AG09309 (cell line): ENCODE data around the gene CHRM5.

Source experiments
- DNase-seq: peaks from one replicate; pipeline ENCODE4 v3.0.0-alpha.2; 2010; ENCODE audit warnings: low read depth
- H3K4me3 ChIP-seq: 2 replicates; pipeline ENCODE4 v1.5.1; 2011; ENCODE audit warnings: mild to moderate bottlenecking, low read depth, low read length, moderate library complexity; ENCODE audit not compliant: control insufficient read depth
- CTCF ChIP-seq: IDR thresholded peaks from 2 replicates; pipeline ENCODE4 v1.5.1; 2011; ENCODE audit warnings: mild to moderate bottlenecking, low read depth, low read length, inconsistent platforms; ENCODE audit not compliant: insufficient read depth, control insufficient read depth; ENCODE audit errors: missing control alignments

Gene CHRM5

GRCh38 chr15:33941279-33942063, 26.8 kb upstream of the CHRM5 start:
- H3K4me3 ChIP-seq = no peak overlapping the region
- TF ChIP-seq CTCF = no peak
- no peak for DNase-seq

DNA sequence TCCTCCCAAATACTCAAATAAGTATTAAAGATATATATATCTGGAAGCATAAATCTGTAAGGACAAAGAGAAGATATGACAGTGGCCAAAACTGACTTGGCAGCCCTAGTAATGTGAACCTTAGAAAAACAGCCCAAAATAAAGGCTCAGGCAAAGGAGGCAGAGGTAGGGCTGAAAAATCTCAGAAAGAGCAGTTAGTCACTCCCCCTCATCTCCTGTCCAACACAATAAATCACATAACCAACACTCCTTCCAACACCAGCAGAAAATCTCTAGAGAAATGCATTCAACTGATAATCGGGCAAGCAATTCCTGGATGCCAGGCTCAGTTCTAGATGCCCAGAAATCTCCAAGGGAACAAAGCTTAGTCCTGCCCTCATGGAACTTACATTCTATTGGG, 22.1 kb upstream of the CHRM5 start:
- no peak for DNase-seq
- no peak overlapping the region for H3K4me3 ChIP-seq
- no peak for TF ChIP-seq CTCF

GRCh38 chr15:33955945-33956344, 12.4 kb upstream of the CHRM5 start:
- H3K4me3 ChIP-seq = no peak overlapping the region
- no peak for DNase-seq
- TF ChIP-seq CTCF = no peak

DNA sequence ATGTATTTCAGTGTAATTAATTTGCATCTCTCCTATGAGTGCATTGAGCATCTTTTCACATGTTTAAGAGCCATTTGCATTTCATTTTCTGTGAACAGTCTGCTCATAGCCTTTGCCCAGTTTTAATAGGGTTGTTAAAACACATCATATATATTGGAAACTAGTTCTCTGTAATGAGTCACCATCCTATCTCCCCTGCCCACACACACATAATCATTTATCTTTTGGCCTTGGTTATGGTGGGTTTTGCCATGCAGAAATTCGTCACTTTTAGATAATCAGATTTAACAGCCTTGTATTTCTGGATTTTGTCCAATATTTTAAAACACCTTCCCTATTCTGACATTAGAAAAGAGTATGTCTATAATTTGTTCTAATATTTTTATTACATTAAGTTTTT, 11.9 kb upstream of the CHRM5 start:
- DNase-seq = no peak
- no peak overlapping the region for H3K4me3 ChIP-seq
- no peak for TF ChIP-seq CTCF

DNA sequence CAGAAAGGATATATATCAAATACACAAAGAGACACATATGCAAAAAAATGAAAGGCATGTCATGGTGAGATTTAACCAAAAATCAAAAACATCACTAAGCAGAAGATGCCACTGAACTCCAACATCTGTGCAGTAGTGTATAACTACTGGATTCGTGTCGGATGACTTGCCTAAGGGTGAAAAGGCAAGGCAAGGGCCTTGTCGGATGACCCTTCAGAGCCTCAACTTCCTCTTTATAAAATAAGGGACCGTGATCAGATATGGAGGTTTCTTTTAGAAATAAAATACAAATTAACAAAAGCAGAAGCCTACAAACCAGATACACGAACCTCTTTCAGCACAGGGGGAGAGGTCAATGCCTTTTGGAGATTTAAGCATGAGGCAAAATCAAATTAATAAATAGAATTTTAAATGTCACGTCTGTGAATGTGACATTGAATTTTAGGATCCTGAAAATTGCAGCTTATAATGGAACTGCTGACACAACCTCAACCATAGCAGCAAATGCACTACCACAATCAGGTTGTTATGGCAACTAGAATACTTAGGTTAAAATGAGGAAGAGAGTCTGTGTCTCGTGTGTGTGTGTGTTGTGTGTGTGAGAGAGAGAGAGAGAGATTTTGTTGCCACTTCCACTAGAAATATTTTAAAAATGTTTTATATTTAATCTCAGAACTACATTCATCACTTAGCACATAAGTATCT, 8.3 kb upstream of the CHRM5 start:
- no peak for TF ChIP-seq CTCF
- DNase-seq = no peak
- no peak overlapping the region for H3K4me3 ChIP-seq

GRCh38 chr15:33960549-33960935, 7.8 kb upstream of the CHRM5 start:
- no peak for TF ChIP-seq CTCF
- H3K4me3 ChIP-seq = no peak overlapping the region
- DNase-seq = no peak
